Karpas-422 (cell line): ENCODE results near the gene NFIL3. TPM values are rescaled to one million over a fixed set of nuclear protein-coding genes. Genes with fewer than 3 reads are reported as not detected.
A peak's percentile ranks its signal among the peaks of the same experiment; 100 is the strongest.

Source experiments
- DNase-seq: peaks from one replicate; pipeline ENCODE4 v3.0.0-alpha.2; 2015
- H2AFZ ChIP-seq: fragments of 200-600 bp; sonication (generic); 2 replicates; pipeline ENCODE4 v1.6.1; 2014; ENCODE audit warnings: antibody characterized with exemption, low read length, mixed read lengths
- H3K27ac ChIP-seq: fragments of 200-600 bp; sonication (generic); 2 replicates; pipeline ENCODE4 v1.5.1; 2014; ENCODE audit warnings: mild to moderate bottlenecking, low read length, moderate library complexity
- H3K27me3 ChIP-seq: fragments of 200-600 bp; sonication (generic); 2 replicates; pipeline ENCODE4 v1.6.1; 2014; ENCODE audit warnings: low read length, mixed read lengths
- H3K36me3 ChIP-seq: fragments of 200-600 bp; sonication (generic); 2 replicates; pipeline ENCODE4 v1.6.1; 2014; ENCODE audit warnings: low read length, mixed read lengths; ENCODE audit not compliant: insufficient read depth
- H3K4me1 ChIP-seq: fragments of 200-600 bp; sonication (generic); 2 replicates; pipeline ENCODE4 v1.6.1; 2014; ENCODE audit warnings: mild to moderate bottlenecking, low read length, mixed read lengths
- H3K4me2 ChIP-seq: fragments of 200-600 bp; sonication (generic); 2 replicates; pipeline ENCODE4 v1.6.1; 2014; ENCODE audit warnings: low read length, low read depth, mild to moderate bottlenecking; ENCODE audit not compliant: poor library complexity, severe bottlenecking
- H3K4me3 ChIP-seq: fragments of 200-600 bp; sonication (generic); 2 replicates; pipeline ENCODE4 v1.5.1; 2014; ENCODE audit warnings: mild to moderate bottlenecking, antibody characterized with exemption, low read length, mixed read lengths
- H3K79me2 ChIP-seq: fragments of 200-600 bp; sonication (generic); 2 replicates; pipeline ENCODE4 v1.6.1; 2014; ENCODE audit warnings: mild to moderate bottlenecking, low read length, mixed read lengths
- H3K9ac ChIP-seq: fragments of 200-600 bp; sonication (generic); 2 replicates; pipeline ENCODE4 v1.6.0; 2014; ENCODE audit warnings: low read length
- H3K9me2 ChIP-seq: fragments of 200-600 bp; sonication (generic), shearing (Covaris generic); replicated peaks from 2 replicates; pipeline ENCODE4 v1.6.0; 2014; ENCODE audit warnings: mild to moderate bottlenecking, low read length, moderate library complexity; ENCODE audit not compliant: insufficient read depth
- H3K9me3 ChIP-seq: fragments of 300-700, 200-600 bp; sonication (generic); 2 replicates; pipeline ENCODE4 v1.6.1; 2014; ENCODE audit warnings: low read length, mixed read lengths
- H4K20me1 ChIP-seq: fragments of 200-600 bp; sonication (generic); 2 replicates; pipeline ENCODE4 v1.6.1; 2014; ENCODE audit warnings: mild to moderate bottlenecking, antibody characterized with exemption, low read length, low read depth; ENCODE audit not compliant: insufficient read depth
- total RNA-seq: library from RNA; depleted of rRNA; stranded (reverse); fragments of >200 nt; shearing (Covaris generic); gene quantifications from 2 replicates; pipeline ENCODE4 v1.2.3, GENCODE V29; 2014; ENCODE audit warnings: low replicate concordance; rRNA removed

Gene NFIL3
- total RNA-seq, 1 experiment from 2014 or later = 4.1 TPM

GRCh38 chr9:91359083-91359482, 64.5 kb downstream of the NFIL3 start:
- Histone ChIP-seq H2AFZ (no peak overlapping the region), H3K4me2 (peak overlapping the region; percentile 94), H4K20me1 (no peaks in the 10 kb centered on the region), H3K9me2 (no peaks in the 10 kb centered on the region), H3K4me3 (no peak overlapping the region), H3K79me2 (peaks cover 72% of the 10 kb centered on the region), H3K9me3 (no peaks in the 10 kb centered on the region), H3K9ac (no peak overlapping the region), H3K27ac (no peak overlapping the region), H3K27me3 (no peaks in the 10 kb centered on the region), H3K4me1 (peaks cover 27% of the 10 kb centered on the region), H3K36me3 (peaks cover 22% of the 10 kb centered on the region; the same call in 1 of the 2 replicates)
- DNase-seq = no peak

Other genes starting within 250 kb of the NFIL3 start
- 29.2 and 49.6 TPM in 2 replicates for gene AUH, start 61.9 kb downstream of the NFIL3 start, total RNA-seq